ENCODE measurements around the gene CCDC60.

CCDC60 gene

DNA sequence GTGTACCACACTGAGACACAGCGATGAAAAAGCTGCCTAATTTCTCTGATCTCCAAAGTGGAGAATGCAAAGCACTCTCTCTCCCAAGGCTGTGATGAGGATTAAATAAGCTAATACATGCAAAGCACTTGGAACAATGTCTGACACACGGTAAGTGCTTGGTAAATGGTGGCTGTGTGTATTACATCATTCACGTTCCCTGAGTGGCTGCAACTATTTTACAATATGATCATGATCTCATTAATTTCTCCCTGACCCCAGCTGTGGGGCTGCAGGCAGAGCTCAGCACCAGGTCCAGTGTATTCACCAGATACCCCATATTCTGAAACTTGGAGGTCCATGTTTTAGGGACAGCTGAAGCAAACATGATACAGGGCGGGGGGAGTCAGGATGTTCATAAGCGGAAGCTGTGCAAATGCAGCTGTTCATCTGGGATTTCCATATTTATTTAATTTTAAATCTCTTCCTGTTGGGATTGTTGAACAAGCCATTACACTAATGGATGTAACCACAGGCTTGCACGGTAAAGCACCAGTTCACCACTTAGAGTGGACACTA lies 106.4 kb downstream of the CCDC60 start:
- H3K4me3 ChIP-seq (ENCODE audit: control insufficient read depth, low read depth, low read length), result no peak overlapping the region
- no peak for DNase-seq (ENCODE audit: low read depth)
- TF ChIP-seq, protein P1, sequence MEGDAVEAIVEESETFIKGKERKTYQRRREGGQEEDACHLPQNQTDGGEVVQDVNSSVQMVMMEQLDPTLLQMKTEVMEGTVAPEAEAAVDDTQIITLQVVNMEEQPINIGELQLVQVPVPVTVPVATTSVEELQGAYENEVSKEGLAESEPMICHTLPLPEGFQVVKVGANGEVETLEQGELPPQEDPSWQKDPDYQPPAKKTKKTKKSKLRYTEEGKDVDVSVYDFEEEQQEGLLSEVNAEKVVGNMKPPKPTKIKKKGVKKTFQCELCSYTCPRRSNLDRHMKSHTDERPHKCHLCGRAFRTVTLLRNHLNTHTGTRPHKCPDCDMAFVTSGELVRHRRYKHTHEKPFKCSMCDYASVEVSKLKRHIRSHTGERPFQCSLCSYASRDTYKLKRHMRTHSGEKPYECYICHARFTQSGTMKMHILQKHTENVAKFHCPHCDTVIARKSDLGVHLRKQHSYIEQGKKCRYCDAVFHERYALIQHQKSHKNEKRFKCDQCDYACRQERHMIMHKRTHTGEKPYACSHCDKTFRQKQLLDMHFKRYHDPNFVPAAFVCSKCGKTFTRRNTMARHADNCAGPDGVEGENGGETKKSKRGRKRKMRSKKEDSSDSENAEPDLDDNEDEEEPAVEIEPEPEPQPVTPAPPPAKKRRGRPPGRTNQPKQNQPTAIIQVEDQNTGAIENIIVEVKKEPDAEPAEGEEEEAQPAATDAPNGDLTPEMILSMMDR (conservative IDR thresholded peaks at IDR 0.05; ENCODE audit: control insufficient read depth, insufficient read depth, low read depth, low read length), result no peak

DNA sequence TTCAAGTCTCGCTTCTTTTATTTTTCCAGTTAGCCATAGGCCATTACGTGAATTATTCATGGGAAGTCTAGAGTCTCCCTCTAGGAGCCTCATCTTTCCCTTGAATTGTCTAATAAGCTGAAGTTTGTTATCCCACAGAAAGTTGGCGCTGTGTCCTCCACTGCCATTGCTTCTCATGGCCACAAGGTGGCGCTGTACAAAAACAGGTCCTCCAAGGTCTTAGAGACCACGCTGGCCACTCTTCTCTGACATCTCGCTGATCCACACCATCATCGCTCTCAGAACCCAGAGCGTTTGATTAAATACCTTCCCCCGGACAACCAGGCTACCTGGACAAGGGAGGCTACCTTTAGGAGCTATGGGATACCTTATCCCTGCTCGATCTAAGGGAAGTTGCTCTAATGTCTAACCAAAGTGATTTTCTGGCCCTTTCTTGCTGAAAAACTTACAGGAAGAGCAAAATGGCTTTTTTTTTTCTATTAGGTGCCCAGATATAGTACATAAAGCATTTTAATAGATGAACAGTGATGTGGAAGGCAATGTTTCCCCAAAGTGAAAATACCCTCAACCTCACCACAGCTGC lies 110.0 kb downstream of the CCDC60 start:
- H3K4me3 ChIP-seq (ENCODE audit: control insufficient read depth, low read depth, low read length), result no peak overlapping the region
- TF ChIP-seq, protein P1 (conservative IDR thresholded peaks at IDR 0.05; ENCODE audit: control insufficient read depth, insufficient read depth, low read depth, low read length), result peak; percentile 68
- peak; percentile 43 for DNase-seq (ENCODE audit: low read depth)

DNA sequence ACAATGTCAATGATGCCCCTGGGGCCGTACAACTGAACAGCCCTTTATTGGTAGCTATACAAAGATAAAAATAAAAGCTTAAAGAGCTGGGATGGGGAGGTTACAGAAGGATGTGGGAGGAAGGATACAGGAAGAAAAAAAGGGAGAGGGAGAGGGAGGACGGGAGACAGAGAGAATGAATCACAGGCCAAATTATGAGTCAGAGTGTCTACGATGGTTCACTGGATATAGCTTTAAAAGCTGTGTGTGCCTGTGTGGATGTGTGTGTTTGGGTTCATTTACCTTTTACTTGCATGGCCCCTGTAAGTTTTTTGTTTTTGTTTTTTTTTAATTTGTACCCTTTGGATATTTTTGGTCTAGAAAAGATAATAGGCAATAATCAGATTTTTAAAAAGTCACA lies 111.9 kb downstream of the CCDC60 start:
- DNase-seq (ENCODE audit: low read depth), result peak; percentile 10
- no peak overlapping the region for H3K4me3 ChIP-seq (ENCODE audit: control insufficient read depth, low read depth, low read length)
- TF ChIP-seq, protein P1 (conservative IDR thresholded peaks at IDR 0.05; ENCODE audit: control insufficient read depth, insufficient read depth, low read depth, low read length), result no peak

DNA sequence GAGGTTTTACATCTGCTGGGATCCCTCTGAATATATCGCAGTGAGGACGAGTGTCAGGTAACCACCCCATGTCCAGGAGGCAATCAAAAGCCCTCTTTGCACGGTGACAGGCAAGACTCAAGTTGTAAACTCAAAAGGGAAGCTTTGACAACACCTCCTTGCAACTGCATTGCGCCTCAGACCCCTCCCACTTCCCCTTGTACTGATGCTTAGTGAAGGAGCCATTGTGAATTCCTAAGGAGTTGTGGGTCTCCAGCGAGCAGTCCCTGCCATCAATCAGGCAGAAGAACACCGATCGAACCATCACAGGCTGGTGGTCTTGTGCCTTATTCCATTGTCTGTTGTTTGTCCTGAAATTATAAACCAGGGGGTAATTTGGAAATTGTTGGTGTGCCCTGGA lies 112.6 kb downstream of the CCDC60 start:
- TF ChIP-seq, protein P1 (conservative IDR thresholded peaks at IDR 0.05; ENCODE audit: control insufficient read depth, insufficient read depth, low read depth, low read length), result no peak
- DNase-seq (ENCODE audit: low read depth), result no peak
- H3K4me3 ChIP-seq (ENCODE audit: control insufficient read depth, low read depth, low read length), result no peak overlapping the region

DNA sequence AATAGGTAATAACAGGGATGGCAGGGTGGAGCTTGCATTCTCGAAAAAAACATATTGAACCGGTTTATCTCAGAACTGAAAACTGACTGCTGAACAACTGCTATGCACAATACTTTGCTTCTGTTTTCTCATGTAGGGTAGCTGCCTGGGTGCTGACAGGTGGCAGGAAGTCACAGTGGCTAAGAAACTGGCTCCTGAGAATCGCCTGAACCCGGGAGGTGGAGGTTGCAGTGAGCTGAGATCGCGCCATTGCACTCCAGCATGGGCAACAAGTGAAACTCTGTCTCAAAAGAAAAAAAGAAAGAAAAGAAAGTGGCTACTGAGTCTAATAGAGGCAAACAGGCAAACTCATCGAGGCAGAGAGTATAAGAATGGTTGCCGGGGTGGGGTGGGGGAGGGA lies 113.1 kb downstream of the CCDC60 start:
- TF ChIP-seq, protein P1 (conservative IDR thresholded peaks at IDR 0.05; ENCODE audit: control insufficient read depth, insufficient read depth, low read depth, low read length), result no peak
- no peak overlapping the region for H3K4me3 ChIP-seq (ENCODE audit: control insufficient read depth, low read depth, low read length)
- no peak for DNase-seq (ENCODE audit: low read depth)

DNA sequence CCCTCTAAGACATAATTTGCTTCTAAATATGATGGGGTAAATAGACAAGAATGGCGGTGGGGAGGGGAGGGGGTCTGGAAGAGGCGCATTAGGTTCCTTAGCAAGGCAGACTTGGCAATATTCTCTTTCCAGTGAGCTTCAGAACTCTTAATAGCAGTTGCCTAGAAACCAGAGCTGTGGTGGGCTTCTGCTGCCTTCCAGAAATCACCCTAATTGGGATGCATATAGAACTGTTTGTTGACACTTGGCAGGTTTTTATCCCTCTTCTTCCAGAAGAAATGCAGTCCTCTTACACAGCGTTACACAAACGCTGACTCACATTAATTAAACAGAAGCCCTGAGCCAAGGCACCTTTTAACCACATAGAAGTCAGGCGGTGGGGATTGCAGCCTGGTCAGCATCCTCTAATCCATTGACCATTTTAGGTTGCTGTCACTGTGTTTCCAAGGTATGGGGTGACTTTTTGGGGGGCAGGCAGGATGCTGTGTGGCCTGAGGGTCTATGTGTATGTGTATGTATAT lies 114.1 kb downstream of the CCDC60 start:
- TF ChIP-seq, protein P1 (conservative IDR thresholded peaks at IDR 0.05; ENCODE audit: control insufficient read depth, insufficient read depth, low read depth, low read length), result no peak
- no peak overlapping the region for H3K4me3 ChIP-seq (ENCODE audit: control insufficient read depth, low read depth, low read length)
- no peak for DNase-seq (ENCODE audit: low read depth)
